Testis (tissue), 2 donors: ENCODE results near the gene SLC3A2.

Experiments
- CTCF ChIP-seq, 3 experiments: fragments of 450-650 bp in 2 of 3; fragments of 200-600 bp in 1 of 3; sonication (generic) in 1 of 3; IDR thresholded peaks; one replicate each; pipeline ENCODE4 v1.5.1; 2016 to 2019; ENCODE audit warnings: antibody characterized with exemption in 3 of 3, mild to moderate bottlenecking in 2 of 3, moderate library complexity in 1 of 3
- POLR2A ChIP-seq: fragments of 450-650 bp; IDR thresholded peaks from one replicate; pipeline ENCODE4 v1.6.1; 2017; ENCODE audit warnings: antibody characterized with exemption, mild to moderate bottlenecking, moderate library complexity

GRCh38 chr11:62925308-62925707, 44.6 kb downstream of the SLC3A2 start:
- TF ChIP-seq CTCF (IDR thresholded peaks at IDR 0.05) (no peak), POLR2A (no peak)
